Measurements from ENCODE around the gene DUSP10.

DUSP10 gene

DNA sequence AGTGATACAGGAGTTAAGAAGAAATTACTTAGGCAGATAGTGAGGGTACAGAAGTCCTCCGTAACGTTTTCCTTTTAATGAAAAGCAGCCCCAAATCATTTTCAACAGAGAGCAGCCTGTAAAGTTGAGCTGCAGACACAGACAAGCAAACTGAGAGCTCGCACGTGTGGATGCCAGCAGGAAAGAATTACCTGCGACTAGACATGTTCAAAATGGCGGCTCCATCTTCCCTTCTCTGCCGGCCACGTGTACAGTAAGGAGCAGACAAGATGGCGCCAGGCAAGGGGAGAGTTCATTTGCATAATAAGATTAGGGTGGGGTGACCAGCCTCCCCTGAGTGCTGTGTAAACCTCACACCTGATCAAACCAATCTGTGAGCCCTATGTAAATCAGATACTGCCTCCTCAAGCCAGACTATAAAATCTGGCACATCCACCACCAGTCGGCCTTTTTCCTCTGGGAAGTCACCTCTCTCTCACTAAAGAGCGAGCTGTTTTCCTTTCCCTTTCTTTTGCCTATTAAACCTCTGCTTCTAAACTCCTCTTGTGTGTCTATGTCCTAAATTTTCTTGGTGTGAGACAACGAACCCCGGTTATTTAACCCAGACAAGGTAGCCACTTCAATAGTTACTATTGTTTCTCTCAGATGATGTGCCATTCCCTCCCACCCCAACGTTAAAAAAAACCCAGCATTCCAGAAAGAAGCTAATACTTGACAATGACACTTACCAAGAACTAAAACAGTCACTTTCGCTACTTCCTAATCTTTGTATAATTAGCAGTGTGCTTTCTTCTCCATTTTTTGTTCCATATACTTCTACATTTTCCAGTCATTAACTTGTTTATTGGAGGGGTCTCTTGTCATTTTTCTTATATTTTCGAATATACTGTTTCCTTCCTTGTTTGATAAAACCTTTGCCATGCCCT, 27.4 kb downstream of the DUSP10 start:
- no peak for DNase-seq (ENCODE audit: low read depth, low spot score)

- no peak for DNase-seq (ENCODE audit: low read depth, low spot score)
Observed at GRCh38 chr1:221712776-221713431, 29.0 kb downstream of the DUSP10 start.

GRCh38 chr1:221712198-221712684, 29.6 kb downstream of the DUSP10 start:
- DNase-seq (ENCODE audit: low read depth, low spot score) = no peak

- no peak for DNase-seq (ENCODE audit: low read depth, low spot score)
Observed at GRCh38 chr1:221711656-221712055, 30.2 kb downstream of the DUSP10 start.

DNA sequence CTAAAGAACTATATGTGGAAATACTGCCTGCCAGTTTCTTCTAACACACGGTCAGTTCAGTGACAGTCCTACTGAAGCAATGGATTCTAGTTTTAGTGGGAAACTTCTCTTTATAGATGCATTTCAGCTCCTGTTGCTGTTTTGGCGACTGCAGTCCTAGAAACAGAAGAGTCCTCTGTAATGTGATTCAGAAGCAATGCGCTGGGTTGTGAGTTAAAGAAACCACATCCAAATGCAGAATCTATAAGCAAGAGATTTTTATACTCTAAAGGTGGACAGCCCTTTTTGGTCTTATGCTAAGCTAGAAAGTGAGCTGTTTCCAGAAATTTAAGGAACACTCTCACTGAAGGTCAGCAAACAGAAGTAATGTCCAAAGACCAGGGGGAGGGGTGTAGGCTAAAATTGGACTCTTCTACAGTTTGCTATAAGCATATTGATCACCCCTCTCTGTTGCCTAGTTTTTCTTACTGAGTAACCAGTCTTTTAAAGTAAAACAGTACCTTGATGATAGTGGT, 30.8 kb downstream of the DUSP10 start:
- no peak for DNase-seq (ENCODE audit: low read depth, low spot score)

GRCh38 chr1:221709854-221710253, 32.0 kb downstream of the DUSP10 start:
- no peak for DNase-seq (ENCODE audit: low read depth, low spot score)

DNA sequence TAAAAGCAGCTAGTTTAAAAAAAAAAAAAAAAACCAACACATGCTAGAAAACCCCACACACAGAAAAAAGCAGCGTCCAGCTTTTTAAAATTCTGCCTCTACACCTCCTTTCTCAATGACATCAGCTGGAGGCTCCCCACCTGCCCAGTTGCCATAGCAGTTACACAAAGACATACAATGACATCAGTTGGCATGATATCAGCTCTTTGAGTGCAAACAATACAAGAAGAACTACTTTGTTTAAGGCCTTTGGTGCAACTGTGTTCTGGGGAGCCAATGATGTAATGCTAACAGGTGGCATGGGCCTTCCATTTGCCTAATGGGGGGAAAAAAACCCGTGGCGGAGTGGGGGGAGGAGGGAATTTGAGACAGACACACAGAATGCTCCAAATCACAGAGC, 32.9 kb downstream of the DUSP10 start:
- DNase-seq (ENCODE audit: low read depth, low spot score) = no peak

GRCh38 chr1:221708076-221708571, 33.8 kb downstream of the DUSP10 start:
- DNase-seq (ENCODE audit: low read depth, low spot score) = no peak

GRCh38 chr1:221706876-221707582, 34.9 kb downstream of the DUSP10 start:
- no peak for DNase-seq (ENCODE audit: low read depth, low spot score)

DNA sequence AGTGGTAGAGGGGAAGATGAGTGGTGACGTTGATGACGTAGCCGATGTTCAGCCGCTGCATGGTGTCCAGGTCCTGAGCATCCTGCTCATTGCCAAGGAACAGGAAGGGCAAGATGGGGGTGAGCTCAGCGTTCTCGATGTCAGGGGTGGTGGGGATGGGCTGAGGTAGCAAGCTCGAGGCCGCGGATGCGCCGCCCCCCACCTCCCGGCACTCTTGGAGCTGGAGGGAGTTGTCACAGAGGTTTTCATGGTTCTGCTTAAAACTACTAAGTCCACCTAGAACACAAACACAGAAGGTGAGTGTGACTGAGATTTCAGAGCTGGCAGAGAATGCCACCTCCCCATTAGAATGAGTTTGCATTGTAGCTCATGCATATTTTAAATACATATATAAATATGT, 35.7 kb downstream of the DUSP10 start:
- no peak for DNase-seq (ENCODE audit: low read depth, low spot score)

DNA sequence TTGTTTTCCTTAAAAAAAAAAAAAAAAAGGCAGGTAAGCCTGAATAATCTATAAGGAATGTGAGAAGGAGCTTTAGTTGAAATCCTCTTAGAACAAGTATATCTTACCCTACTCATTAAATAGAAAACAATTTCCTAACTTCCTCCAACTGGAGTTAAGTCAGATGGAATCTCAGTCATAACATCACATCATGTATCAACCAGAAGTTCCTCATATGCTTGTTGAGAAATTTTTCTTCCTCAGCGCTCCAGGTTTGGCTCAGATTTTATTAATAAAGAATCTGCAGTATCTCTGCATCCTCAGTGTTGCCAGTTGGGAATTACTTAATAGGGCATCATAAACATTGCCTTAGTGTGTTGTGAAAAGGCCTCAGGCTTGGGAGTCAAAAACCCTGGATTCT, 37.6 kb downstream of the DUSP10 start:
- no peak for DNase-seq (ENCODE audit: low read depth, low spot score)

DNA sequence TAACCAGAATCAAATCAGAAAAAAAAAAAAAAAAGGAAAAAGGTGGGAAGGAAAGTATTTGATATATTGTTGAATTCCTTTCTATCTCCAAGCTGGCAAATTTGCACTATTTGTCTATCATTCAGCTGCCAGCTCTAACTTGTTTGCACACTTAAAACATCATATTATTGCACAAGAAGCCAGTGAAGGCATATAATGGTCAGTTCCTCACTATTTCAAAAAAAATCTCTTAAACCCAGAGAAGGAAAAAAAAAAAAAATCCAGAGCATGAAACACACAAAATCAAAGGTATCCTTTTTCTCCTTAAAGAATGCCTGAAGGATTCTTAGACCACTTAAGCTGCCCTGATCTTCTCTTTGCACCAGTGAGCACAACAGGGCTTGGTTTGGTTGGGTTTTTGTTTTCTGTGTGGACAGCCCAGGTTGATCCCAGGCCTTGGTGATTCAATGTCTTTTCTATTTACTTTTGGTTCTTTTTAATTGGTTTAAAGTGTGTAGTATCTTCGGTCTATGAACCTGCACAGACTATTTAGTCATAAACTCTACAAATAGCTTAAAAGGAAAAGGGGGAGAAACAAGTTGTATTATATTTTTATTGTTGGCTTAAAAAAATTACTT, 40.2 kb downstream of the DUSP10 start:
- DNase-seq (ENCODE audit: low read depth, low spot score) = no peak

- DNase-seq (ENCODE audit: low read depth, low spot score) = no peak
Observed at GRCh38 chr1:221700948-221701347, 40.9 kb downstream of the DUSP10 start.

- no peak for DNase-seq (ENCODE audit: low read depth, low spot score)
Observed at GRCh38 chr1:221700536-221700935, 41.4 kb downstream of the DUSP10 start.

DNA sequence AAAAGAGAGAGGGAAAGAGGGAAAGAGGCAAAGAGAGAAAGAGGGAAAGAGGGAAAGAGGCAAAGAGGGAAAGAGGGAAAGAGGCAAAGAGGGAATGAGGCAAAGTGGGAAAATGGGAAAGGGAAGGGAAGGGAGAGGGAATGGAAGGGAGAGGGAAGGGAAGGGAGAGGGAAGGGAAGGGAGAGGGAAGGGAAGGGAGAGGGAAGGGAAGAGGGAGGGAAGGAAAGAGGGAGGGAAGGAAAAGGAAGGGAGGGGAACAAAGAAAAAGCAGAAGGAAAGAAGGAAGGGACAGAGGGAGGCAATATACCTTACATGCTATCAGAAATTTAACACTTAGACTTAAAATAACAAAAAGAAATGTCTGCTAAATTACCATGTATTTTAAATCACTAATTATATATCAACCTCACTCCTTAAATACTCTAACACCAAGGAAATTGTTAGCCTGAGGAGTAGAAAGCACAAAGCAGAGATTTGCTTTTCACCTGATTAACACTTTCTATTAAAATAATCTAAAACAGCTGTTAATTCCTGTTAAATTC, 41.8 kb downstream of the DUSP10 start:
- DNase-seq (ENCODE audit: low read depth, low spot score) = no peak

DNA sequence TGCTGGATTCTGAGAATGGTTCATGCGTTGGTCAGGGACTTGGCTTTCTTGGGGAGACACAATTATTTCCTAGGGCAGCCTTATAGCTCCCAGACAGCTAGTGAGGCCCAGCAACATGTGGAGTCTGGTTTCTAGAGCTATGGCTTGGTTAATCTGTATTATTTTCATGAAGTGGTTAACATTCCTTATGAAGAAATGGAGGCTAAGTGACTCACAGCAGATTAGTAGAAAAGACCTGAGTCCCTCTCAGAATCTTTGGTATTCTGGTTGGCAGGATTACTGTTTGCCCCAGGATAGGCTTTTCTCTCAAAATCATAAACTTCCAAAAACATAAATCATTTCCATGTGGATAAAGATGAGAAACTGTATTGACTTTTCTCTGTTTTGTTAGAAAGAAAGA, 42.3 kb downstream of the DUSP10 start:
- DNase-seq (ENCODE audit: low read depth, low spot score) = no peak

- no peak for DNase-seq (ENCODE audit: low read depth, low spot score)
Observed at GRCh38 chr1:221698579-221699349, 43.1 kb downstream of the DUSP10 start.

GRCh38 chr1:221697923-221698425, 43.9 kb downstream of the DUSP10 start:
- no peak for DNase-seq (ENCODE audit: low read depth, low spot score)

- DNase-seq (ENCODE audit: low read depth, low spot score) = no peak
Observed at GRCh38 chr1:221696718-221697461, 45.0 kb downstream of the DUSP10 start.
